ENCODE data around the gene DOCK4.

- TF ChIP-seq CTCF (IDR thresholded peaks at IDR 0.05) (no peak), POLR2A (IDR thresholded peaks at IDR 0.05) (no peak)
Measured at GRCh38 chr7:112018305-112019030, 187.7 kb downstream of the DOCK4 start.

All from testis (tissue), 2 donors.